Caco-2 (cell line): ENCODE data around the gene DBP. TPM values are rescaled to one million over a fixed set of nuclear protein-coding genes. Genes with fewer than 3 reads are reported as not detected.

Experiments used
- BruUV-seq: library from RNA; stranded (reverse); fragments of 400-500 nt; replicated peaks from 2 replicates; lab custom pipeline; 2021; lab: Mats Ljungman, UMichigan
- CTCF ChIA-PET: fragments of 300-600 bp; sonication (Branson Sonifier 250); formaldehyde crosslinking; loops from one replicate; lab custom pipeline; 2022; ENCODE audit warnings: antibody characterized with exemption; lab: Charles Lee
- POLR2A ChIA-PET: fragments of 300-600 bp; sonication (Branson Sonifier 250); formaldehyde crosslinking; loops from one replicate; lab custom pipeline; 2022; ENCODE audit warnings: antibody characterized with exemption; lab: Charles Lee
- DNase-seq, 2 experiments: peaks; one replicate each; pipeline versions ENCODE4 v3.0.0 to v3.0.0-alpha.2; 2020 to 2022
- H3K27me3 ChIP-seq: replicated peaks from 2 replicates; pipeline ENCODE4 v1.6.0; 2011; ENCODE audit warnings: low read length; ENCODE audit not compliant: control insufficient read depth, insufficient read depth
- H3K36me3 ChIP-seq: 2 replicates; pipeline ENCODE4 v1.5.1; 2011; ENCODE audit warnings: low read length; ENCODE audit not compliant: control insufficient read depth, insufficient read depth
- H3K4me1 ChIP-seq: fragments of 250-450 bp; sonication (Bioruptor Pico); 2 replicates; pipeline ENCODE4 v1.5.1; 2020; ENCODE audit warnings: mild to moderate bottlenecking
- H3K4me3 ChIP-seq: 2 replicates; pipeline ENCODE4 v1.5.1; 2011; ENCODE audit warnings: low read depth, mild to moderate bottlenecking, control low read depth, low read length
- H3K9me3 ChIP-seq: fragments of 250-450 bp; sonication (Bioruptor Pico); 2 replicates; pipeline ENCODE4 v1.5.1; 2020; ENCODE audit warnings: mild to moderate bottlenecking, moderate library complexity
- H3K27ac Mint-ChIP-seq: one replicate; pipeline ENCODE4 v1.8.0; 2022; ENCODE audit warnings: mixed read lengths; ENCODE audit not compliant: unreplicated experiment
- H3K27me3 Mint-ChIP-seq: one replicate; pipeline ENCODE4 v1.8.0; 2022; ENCODE audit warnings: mixed read lengths; ENCODE audit not compliant: insufficient read depth, unreplicated experiment
- H3K36me3 Mint-ChIP-seq: one replicate; pipeline ENCODE4 v1.8.0; 2022; ENCODE audit warnings: mild to moderate bottlenecking, mixed read lengths; ENCODE audit not compliant: insufficient read depth, unreplicated experiment
- H3K4me1 Mint-ChIP-seq: one replicate; pipeline ENCODE4 v1.8.0; 2022; ENCODE audit warnings: low read depth, mixed read lengths; ENCODE audit not compliant: unreplicated experiment
- H3K4me3 Mint-ChIP-seq: one replicate; pipeline ENCODE4 v1.8.0; 2022; ENCODE audit warnings: mild to moderate bottlenecking, moderate library complexity, mixed read lengths; ENCODE audit not compliant: unreplicated experiment
- H3K9me3 Mint-ChIP-seq: one replicate; pipeline ENCODE4 v1.8.0; 2022; ENCODE audit warnings: mixed read lengths; ENCODE audit not compliant: unreplicated experiment
- CTCF ChIP-seq, 2 experiments: fragments of 200-600 bp in 1 of 2; IDR thresholded peaks; 1 replicate in 1 of 2; 2 replicates in 1 of 2; pipeline versions ENCODE4 v1.5.1 to v1.8.0; 2011 to 2022; ENCODE audit warnings: antibody characterized with exemption in 1 of 2, control low read depth in 1 of 2, inconsistent platforms in 1 of 2, low read depth in 1 of 2, low read length in 1 of 2, mild to moderate bottlenecking in 1 of 2, moderate library complexity in 1 of 2; ENCODE audit not compliant: insufficient read depth in 1 of 2, severe bottlenecking in 1 of 2, unreplicated experiment in 1 of 2
- intact Hi-C: fragments of 100-400 bp; cut with micrococcal nuclease; formaldehyde crosslinking; loops from one replicate; pipeline ENCODE4 v1.10.0; 2022; ENCODE audit not compliant: unreplicated experiment
- total RNA-seq: library from RNA; stranded (reverse); gene quantifications from 2 replicates; pipeline ENCODE4 v1.2.3, GENCODE V29; 2022

Gene DBP
- total RNA-seq, 1 experiment from 2014 or later: 17.4 TPM

DNA sequence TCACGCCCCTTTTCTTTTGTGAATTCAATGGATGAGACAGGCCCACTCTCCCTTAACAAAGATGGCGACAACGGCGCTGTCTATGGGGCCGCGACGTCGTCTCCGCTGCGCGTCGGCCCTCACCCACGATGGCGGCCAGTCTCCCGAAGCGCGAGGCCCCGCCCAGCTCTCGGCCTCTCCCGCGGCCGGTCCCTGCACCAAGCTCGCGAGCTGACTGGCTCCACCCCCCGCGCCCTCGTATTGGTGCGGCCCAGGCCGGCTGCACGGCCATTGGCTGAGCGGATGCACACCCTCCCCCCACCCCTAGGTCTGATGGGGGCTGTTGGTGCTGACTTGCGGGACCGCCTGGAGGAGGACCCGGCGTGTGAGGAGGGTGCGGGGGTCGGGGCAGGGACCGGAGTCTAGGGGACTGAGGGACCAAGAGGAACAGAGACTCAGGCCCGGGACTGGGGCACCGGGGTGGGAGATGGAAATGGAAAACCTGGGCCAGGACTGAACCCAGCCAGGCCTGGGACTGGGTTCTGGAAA is 13.0 kb downstream of the DBP start:
- peaks cover 64% of the 10 kb centered on the region for H3K36me3 Mint-ChIP-seq
- H3K9me3 ChIP-seq: no peaks in the 10 kb centered on the region
- peak overlapping the region; percentile 63 for H3K4me3 ChIP-seq
- H3K4me1 ChIP-seq: peaks cover 50% of the 10 kb centered on the region
- ChIA-PET POLR2A (interaction anchor here (0.8 to 1.9 kb wide), 6 partner anchors 9 to 260 kb away, joined by 3 to 21 read pairs (median 6); partner anchors contain the start of genes DBP, SYNGR4 and TMEM143), CTCF (interaction anchor here (0.6 to 1.3 kb wide), 6 partner anchors 15 to 233 kb away, joined by 3 to 6 read pairs (median 4); partner anchors contain the start of gene KDELR1)
- H3K4me3 Mint-ChIP-seq: peak overlapping the region; percentile 87
- no peaks in the 10 kb centered on the region for H3K27me3 ChIP-seq
- intact Hi-C loops: loop anchor here (1.0 kb wide), 1 partner anchor 9 kb away; no protein-coding TSS in a partner anchor
- H3K36me3 ChIP-seq: no peaks in the 10 kb centered on the region; the same call in 1 of the 2 replicates
- BruUV-seq: no TSS peak
- H3K4me1 Mint-ChIP-seq: peaks cover 48% of the 10 kb centered on the region
- H3K9me3 Mint-ChIP-seq: no peaks in the 10 kb centered on the region
- TF ChIP-seq CTCF (IDR thresholded peaks at IDR 0.05; ENCODE audit: insufficient read depth in 1 of 2, low read depth in 1 of 2, low read length in 1 of 2, severe bottlenecking in 1 of 2, unreplicated experiment in 1 of 2): no peak
- H3K27ac Mint-ChIP-seq: peak overlapping the region; percentile 87
- DNase-seq: peak; percentile 99
- no peaks in the 10 kb centered on the region for H3K27me3 Mint-ChIP-seq

GRCh38 chr19:48623556-48624066 is 13.6 kb downstream of the DBP start:
- H3K36me3 Mint-ChIP-seq: peaks cover 64% of the 10 kb centered on the region
- H3K27ac Mint-ChIP-seq: peak overlapping the region; percentile 87
- no peaks in the 10 kb centered on the region for H3K9me3 Mint-ChIP-seq
- no peaks in the 10 kb centered on the region for H3K27me3 ChIP-seq
- intact Hi-C loops: loop anchor here (1.0 kb wide), 1 partner anchor 10 kb away; no protein-coding TSS in a partner anchor
- no peaks in the 10 kb centered on the region; the same call in 1 of the 2 replicates for H3K36me3 ChIP-seq
- peaks cover 46% of the 10 kb centered on the region for H3K4me1 Mint-ChIP-seq
- no peak for TF ChIP-seq CTCF (IDR thresholded peaks at IDR 0.05; ENCODE audit: insufficient read depth in 1 of 2, low read depth in 1 of 2, low read length in 1 of 2, severe bottlenecking in 1 of 2, unreplicated experiment in 1 of 2)
- no peaks in the 10 kb centered on the region for H3K27me3 Mint-ChIP-seq
- peak overlapping the region; percentile 87 for H3K4me3 Mint-ChIP-seq
- DNase-seq: no peak
- H3K4me1 ChIP-seq: peaks cover 50% of the 10 kb centered on the region
- no peaks in the 10 kb centered on the region for H3K9me3 ChIP-seq
- CTCF ChIA-PET: interaction anchor here (0.9 to 1.3 kb wide), 5 partner anchors 15 to 232 kb away, joined by 3 to 6 read pairs (median 4); partner anchors contain the start of gene KDELR1
- no TSS peak for BruUV-seq
- H3K4me3 ChIP-seq: peak overlapping the region; percentile 19
- POLR2A ChIA-PET: interaction anchor here (0.6 to 1.9 kb wide), 7 partner anchors 10 to 1227 kb away, joined by 3 to 21 read pairs (median 5); partner anchors contain the start of genes DBP, PTOV1, SYNGR4 and TMEM143
